WTC11 (cell line): ENCODE results near the gene RBFOX1. TPM values are rescaled to one million over a fixed set of nuclear protein-coding genes. Genes with fewer than 3 reads are reported as not detected.

ENCODE experiments used
- ATAC-seq: fragments of 200-7000 bp; cut with Tn5 transposase; 2 replicates; pipeline ENCODE4 v1.10.0; 2021; ENCODE audit warnings: mild to moderate bottlenecking, moderate library complexity
- CTCF ChIA-PET: fragments of 300-600 bp; sonication (Branson Sonifier 250); formaldehyde crosslinking; loops from one replicate; lab custom pipeline; 2021; ENCODE audit warnings: antibody characterized with exemption; lab: Charles Lee
- POLR2A ChIA-PET: fragments of 350-600 bp; sonication (Branson Sonifier 250); formaldehyde crosslinking; loops from one replicate; lab custom pipeline; 2021; ENCODE audit warnings: antibody characterized with exemption; lab: Charles Lee
- DNase-seq: peaks from one replicate; pipeline ENCODE4 v3.0.0; 2021; ENCODE audit warnings: low spot score
- H3K27ac Mint-ChIP-seq: 2 replicates; pipeline ENCODE4 v1.8.0; 2021; ENCODE audit warnings: mixed read lengths
- H3K27me3 Mint-ChIP-seq: 2 replicates; pipeline ENCODE4 v1.8.0; 2021; ENCODE audit warnings: low read depth, mild to moderate bottlenecking, moderate library complexity, mixed read lengths
- H3K36me3 Mint-ChIP-seq: 2 replicates; pipeline ENCODE4 v1.8.0; 2021; ENCODE audit warnings: mixed read lengths
- H3K4me1 Mint-ChIP-seq: 2 replicates; pipeline ENCODE4 v1.8.0; 2022; ENCODE audit warnings: mixed read lengths
- H3K4me3 Mint-ChIP-seq: 2 replicates; pipeline ENCODE4 v1.8.0; 2021; ENCODE audit warnings: mild to moderate bottlenecking, moderate library complexity, mixed read lengths
- H3K9me3 Mint-ChIP-seq: 2 replicates; pipeline ENCODE4 v1.8.0; 2021; ENCODE audit warnings: mixed read lengths
- CBFB ChIP-seq: sonication (generic); formaldehyde crosslinking; IDR thresholded peaks from 2 replicates; pipeline ENCODE4 v1.8.1; 2022; ENCODE audit warnings: mild to moderate bottlenecking, low read depth, missing genetic modification reagents
- CREB1 ChIP-seq: sonication (generic); formaldehyde crosslinking; IDR thresholded peaks from 2 replicates; pipeline ENCODE4 v1.8.0; 2023; ENCODE audit warnings: mild to moderate bottlenecking, missing genetic modification reagents
- FOXJ3 ChIP-seq: sonication (generic); formaldehyde crosslinking; IDR thresholded peaks from 2 replicates; pipeline ENCODE4 v1.9.0; 2021; ENCODE audit warnings: missing genetic modification reagents, mild to moderate bottlenecking, borderline replicate concordance
- IRF2 ChIP-seq: sonication (generic); formaldehyde crosslinking; IDR thresholded peaks from 2 replicates; pipeline ENCODE4 v1.8.0; 2022; ENCODE audit warnings: low read depth, missing genetic modification reagents, borderline replicate concordance
- JUN ChIP-seq: sonication (generic); formaldehyde crosslinking; IDR thresholded peaks from 2 replicates; pipeline ENCODE4 v1.8.0; 2023; ENCODE audit warnings: mild to moderate bottlenecking, missing genetic modification reagents
- RELA ChIP-seq: sonication (generic); formaldehyde crosslinking; IDR thresholded peaks from 2 replicates; pipeline ENCODE4 v1.8.1; 2022; ENCODE audit warnings: missing genetic modification reagents, mild to moderate bottlenecking, borderline replicate concordance
- SOX15 ChIP-seq: fragments of 250-450 bp; sonication (Bioruptor Pico); IDR thresholded peaks from 2 replicates; pipeline ENCODE4 v1.9.0; 2021; ENCODE audit warnings: mild to moderate bottlenecking
- TP53 ChIP-seq: sonication (generic); formaldehyde crosslinking; IDR thresholded peaks from 2 replicates; pipeline ENCODE4 v1.8.1; 2023; ENCODE audit warnings: mild to moderate bottlenecking, missing genetic modification reagents
- ZNF232 ChIP-seq: sonication (generic); formaldehyde crosslinking; IDR thresholded peaks from 2 replicates; pipeline ENCODE4 v1.8.0; 2022; ENCODE audit warnings: mild to moderate bottlenecking, missing genetic modification reagents
- ZNF671 ChIP-seq: fragments of 250-450 bp; sonication (Bioruptor Pico); IDR thresholded peaks from 2 replicates; pipeline ENCODE4 v1.8.0; 2021; ENCODE audit warnings: mild to moderate bottlenecking
- total RNA-seq: library from RNA; stranded (reverse); gene quantifications from 3 replicates; pipeline ENCODE4 v1.2.3, GENCODE V29; 2021
- TF ChIP-seq, protein P1 (sequence below): sonication (generic); formaldehyde crosslinking; IDR thresholded peaks from 2 replicates; pipeline ENCODE4 v1.8.0; 2023; ENCODE audit warnings: mild to moderate bottlenecking, missing genetic modification reagents
- TF ChIP-seq, protein P2 (sequence below): sonication (generic); formaldehyde crosslinking; IDR thresholded peaks from 2 replicates; pipeline ENCODE4 v1.8.1; 2023; ENCODE audit warnings: mild to moderate bottlenecking, missing genetic modification reagents
- TF ChIP-seq, protein P3 (sequence below): sonication (generic); formaldehyde crosslinking; IDR thresholded peaks from 2 replicates; pipeline ENCODE4 v1.8.1; 2023; ENCODE audit warnings: mild to moderate bottlenecking, missing genetic modification reagents, borderline replicate concordance
- TF ChIP-seq, protein P4 (sequence below): sonication (generic); formaldehyde crosslinking; IDR thresholded peaks from 2 replicates; pipeline ENCODE4 v1.8.0; 2022; ENCODE audit warnings: mild to moderate bottlenecking, missing genetic modification reagents

The RBFOX1 gene
- total RNA-seq, 1 experiment from 2014 or later, result 1.1 TPM

DNA sequence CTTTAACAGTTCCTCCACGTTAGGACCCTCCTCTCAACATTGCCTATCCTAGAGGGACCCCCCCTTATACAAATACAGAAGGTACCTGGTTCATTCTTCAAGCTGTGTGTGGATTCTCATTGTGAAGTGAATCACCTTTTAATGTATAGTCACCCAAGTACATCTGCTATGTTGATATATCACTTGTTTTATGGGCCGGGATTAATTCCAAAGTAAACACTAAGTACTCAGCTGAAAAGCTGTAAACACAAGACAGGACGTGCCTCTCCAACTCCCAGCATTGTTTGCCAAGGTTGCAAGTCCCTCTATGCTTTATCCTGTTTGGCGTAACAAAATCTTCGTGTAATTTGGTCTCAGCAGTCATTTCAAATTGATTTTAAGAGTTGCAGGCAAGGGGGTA lies 123.6 kb downstream of the RBFOX1 start:
- no peak overlapping the region for H3K27ac Mint-ChIP-seq
- ATAC-seq (no peak), DNase-seq (no peak)
- H3K36me3 Mint-ChIP-seq, result peaks cover 75% of the 10 kb centered on the region
- H3K9me3 Mint-ChIP-seq, result peaks cover 78% of the 10 kb centered on the region
- POLR2A ChIA-PET, result no interaction called here
- TF ChIP-seq TP53 (CRISPR knock-in tag) (no peak), CREB1 (CRISPR knock-in tag) (no peak)
- TF ChIP-seq, all 79 proteins: peak for 0
- no peaks in the 10 kb centered on the region for H3K4me1 Mint-ChIP-seq
- H3K4me3 Mint-ChIP-seq, result no peak overlapping the region
- no peaks in the 10 kb centered on the region; the same call in 1 of the 2 replicates for H3K27me3 Mint-ChIP-seq
- CTCF ChIA-PET, result no interaction called here

DNA sequence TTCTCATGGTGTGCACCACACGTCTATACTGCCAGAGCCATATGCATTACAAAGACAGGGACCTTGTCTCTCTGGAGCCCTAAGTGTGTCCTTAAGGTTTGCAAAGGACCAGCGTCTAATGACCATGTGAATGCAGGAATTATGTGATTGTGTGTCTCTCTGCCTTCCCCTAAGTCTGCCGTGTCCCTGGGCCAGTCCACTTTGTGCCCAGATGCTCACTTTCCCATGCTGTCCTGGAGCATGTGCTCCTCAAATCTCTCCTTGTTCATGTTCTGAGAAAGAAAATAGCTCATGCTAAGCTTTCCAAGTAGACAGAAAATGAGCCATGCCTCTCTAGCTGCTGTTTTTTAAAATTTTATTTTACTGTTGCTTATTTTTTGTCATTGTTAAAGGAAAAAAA lies 125.5 kb downstream of the RBFOX1 start:
- H3K4me3 Mint-ChIP-seq, result no peak overlapping the region
- ChIA-PET POLR2A (no interaction called here), CTCF (no interaction called here)
- peaks cover 63% of the 10 kb centered on the region for H3K9me3 Mint-ChIP-seq
- no peak for DNase-seq
- H3K36me3 Mint-ChIP-seq, result peaks cover 67% of the 10 kb centered on the region
- no peak for ATAC-seq
- TF ChIP-seq SOX15, result no peak
- TF ChIP-seq, protein P1, sequence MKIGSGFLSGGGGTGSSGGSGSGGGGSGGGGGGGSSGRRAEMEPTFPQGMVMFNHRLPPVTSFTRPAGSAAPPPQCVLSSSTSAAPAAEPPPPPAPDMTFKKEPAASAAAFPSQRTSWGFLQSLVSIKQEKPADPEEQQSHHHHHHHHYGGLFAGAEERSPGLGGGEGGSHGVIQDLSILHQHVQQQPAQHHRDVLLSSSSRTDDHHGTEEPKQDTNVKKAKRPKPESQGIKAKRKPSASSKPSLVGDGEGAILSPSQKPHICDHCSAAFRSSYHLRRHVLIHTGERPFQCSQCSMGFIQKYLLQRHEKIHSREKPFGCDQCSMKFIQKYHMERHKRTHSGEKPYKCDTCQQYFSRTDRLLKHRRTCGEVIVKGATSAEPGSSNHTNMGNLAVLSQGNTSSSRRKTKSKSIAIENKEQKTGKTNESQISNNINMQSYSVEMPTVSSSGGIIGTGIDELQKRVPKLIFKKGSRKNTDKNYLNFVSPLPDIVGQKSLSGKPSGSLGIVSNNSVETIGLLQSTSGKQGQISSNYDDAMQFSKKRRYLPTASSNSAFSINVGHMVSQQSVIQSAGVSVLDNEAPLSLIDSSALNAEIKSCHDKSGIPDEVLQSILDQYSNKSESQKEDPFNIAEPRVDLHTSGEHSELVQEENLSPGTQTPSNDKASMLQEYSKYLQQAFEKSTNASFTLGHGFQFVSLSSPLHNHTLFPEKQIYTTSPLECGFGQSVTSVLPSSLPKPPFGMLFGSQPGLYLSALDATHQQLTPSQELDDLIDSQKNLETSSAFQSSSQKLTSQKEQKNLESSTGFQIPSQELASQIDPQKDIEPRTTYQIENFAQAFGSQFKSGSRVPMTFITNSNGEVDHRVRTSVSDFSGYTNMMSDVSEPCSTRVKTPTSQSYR (CRISPR knock-in tag), result no peak
- TF ChIP-seq FOXJ3 (CRISPR knock-in tag), result no peak
- TF ChIP-seq, protein P2, sequence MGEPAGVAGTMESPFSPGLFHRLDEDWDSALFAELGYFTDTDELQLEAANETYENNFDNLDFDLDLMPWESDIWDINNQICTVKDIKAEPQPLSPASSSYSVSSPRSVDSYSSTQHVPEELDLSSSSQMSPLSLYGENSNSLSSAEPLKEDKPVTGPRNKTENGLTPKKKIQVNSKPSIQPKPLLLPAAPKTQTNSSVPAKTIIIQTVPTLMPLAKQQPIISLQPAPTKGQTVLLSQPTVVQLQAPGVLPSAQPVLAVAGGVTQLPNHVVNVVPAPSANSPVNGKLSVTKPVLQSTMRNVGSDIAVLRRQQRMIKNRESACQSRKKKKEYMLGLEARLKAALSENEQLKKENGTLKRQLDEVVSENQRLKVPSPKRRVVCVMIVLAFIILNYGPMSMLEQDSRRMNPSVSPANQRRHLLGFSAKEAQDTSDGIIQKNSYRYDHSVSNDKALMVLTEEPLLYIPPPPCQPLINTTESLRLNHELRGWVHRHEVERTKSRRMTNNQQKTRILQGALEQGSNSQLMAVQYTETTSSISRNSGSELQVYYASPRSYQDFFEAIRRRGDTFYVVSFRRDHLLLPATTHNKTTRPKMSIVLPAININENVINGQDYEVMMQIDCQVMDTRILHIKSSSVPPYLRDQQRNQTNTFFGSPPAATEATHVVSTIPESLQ (CRISPR knock-in tag), result no peak
- no peak for TF ChIP-seq ZNF671 (CRISPR knock-in tag)
- no peak overlapping the region for H3K27ac Mint-ChIP-seq
- no peaks in the 10 kb centered on the region for H3K4me1 Mint-ChIP-seq
- H3K27me3 Mint-ChIP-seq, result no peaks in the 10 kb centered on the region; the same call in 1 of the 2 replicates

DNA sequence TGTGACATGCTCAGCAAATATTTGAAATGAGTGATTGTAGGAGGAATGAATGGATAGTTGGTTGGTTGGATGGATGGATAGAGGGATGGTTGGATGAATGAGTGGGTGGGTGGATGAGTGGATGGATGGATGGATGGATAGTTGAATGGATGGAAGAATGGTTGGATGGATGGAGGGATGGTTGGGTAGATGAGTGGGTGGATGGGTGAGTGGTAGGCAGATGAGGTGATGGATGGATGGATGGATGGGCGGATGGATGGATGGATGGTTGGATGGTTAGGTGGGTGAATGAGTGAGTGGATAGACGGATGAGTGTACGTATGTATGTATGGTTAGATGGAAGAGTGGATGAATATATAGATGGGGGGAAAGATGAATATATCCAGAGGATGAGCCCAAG lies 137.7 kb downstream of the RBFOX1 start:
- DNase-seq (no peak), ATAC-seq (no peak)
- no peak overlapping the region for H3K4me3 Mint-ChIP-seq
- CTCF ChIA-PET, result no interaction called here
- H3K27ac Mint-ChIP-seq, result no peak overlapping the region
- TF ChIP-seq ZNF232 (CRISPR knock-in tag) (no peak), IRF2 (no peak), JUN (CRISPR knock-in tag) (no peak), RELA (CRISPR knock-in tag) (no peak), CBFB (no peak)
- TF ChIP-seq, protein P3, sequence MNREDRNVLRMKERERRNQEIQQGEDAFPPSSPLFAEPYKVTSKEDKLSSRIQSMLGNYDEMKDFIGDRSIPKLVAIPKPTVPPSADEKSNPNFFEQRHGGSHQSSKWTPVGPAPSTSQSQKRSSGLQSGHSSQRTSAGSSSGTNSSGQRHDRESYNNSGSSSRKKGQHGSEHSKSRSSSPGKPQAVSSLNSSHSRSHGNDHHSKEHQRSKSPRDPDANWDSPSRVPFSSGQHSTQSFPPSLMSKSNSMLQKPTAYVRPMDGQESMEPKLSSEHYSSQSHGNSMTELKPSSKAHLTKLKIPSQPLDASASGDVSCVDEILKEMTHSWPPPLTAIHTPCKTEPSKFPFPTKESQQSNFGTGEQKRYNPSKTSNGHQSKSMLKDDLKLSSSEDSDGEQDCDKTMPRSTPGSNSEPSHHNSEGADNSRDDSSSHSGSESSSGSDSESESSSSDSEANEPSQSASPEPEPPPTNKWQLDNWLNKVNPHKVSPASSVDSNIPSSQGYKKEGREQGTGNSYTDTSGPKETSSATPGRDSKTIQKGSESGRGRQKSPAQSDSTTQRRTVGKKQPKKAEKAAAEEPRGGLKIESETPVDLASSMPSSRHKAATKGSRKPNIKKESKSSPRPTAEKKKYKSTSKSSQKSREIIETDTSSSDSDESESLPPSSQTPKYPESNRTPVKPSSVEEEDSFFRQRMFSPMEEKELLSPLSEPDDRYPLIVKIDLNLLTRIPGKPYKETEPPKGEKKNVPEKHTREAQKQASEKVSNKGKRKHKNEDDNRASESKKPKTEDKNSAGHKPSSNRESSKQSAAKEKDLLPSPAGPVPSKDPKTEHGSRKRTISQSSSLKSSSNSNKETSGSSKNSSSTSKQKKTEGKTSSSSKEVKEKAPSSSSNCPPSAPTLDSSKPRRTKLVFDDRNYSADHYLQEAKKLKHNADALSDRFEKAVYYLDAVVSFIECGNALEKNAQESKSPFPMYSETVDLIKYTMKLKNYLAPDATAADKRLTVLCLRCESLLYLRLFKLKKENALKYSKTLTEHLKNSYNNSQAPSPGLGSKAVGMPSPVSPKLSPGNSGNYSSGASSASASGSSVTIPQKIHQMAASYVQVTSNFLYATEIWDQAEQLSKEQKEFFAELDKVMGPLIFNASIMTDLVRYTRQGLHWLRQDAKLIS (CRISPR knock-in tag), result no peak
- TF ChIP-seq, protein P4, sequence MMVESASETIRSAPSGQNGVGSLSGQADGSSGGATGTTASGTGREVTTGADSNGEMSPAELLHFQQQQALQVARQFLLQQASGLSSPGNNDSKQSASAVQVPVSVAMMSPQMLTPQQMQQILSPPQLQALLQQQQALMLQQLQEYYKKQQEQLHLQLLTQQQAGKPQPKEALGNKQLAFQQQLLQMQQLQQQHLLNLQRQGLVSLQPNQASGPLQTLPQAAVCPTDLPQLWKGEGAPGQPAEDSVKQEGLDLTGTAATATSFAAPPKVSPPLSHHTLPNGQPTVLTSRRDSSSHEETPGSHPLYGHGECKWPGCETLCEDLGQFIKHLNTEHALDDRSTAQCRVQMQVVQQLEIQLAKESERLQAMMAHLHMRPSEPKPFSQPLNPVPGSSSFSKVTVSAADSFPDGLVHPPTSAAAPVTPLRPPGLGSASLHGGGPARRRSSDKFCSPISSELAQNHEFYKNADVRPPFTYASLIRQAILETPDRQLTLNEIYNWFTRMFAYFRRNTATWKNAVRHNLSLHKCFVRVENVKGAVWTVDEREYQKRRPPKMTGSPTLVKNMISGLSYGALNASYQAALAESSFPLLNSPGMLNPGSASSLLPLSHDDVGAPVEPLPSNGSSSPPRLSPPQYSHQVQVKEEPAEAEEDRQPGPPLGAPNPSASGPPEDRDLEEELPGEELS (CRISPR knock-in tag), result no peak
- H3K36me3 Mint-ChIP-seq, result peaks cover 67% of the 10 kb centered on the region
- POLR2A ChIA-PET, result no interaction called here
- H3K4me1 Mint-ChIP-seq, result no peaks in the 10 kb centered on the region
- peaks cover 8% of the 10 kb centered on the region for H3K27me3 Mint-ChIP-seq
- H3K9me3 Mint-ChIP-seq, result peaks cover 88% of the 10 kb centered on the region
